Kidney glomerular epithelial cell (primary cell): ENCODE measurements around the gene RALGPS2.

ENCODE experiments used
- DNase-seq: peaks from one replicate; lab custom pipeline; 2025; lab: John Stamatoyannopoulos, UW

RALGPS2 gene

GRCh38 chr1:178724728-178725465 lies at the start of gene RALGPS2:
TSS of gene RALGPS2 (plus strand) at chr1:178725244. CDS start at chr1:178776765, 51,521 bp downstream.
- DNase-seq: peak; percentile 52

GRCh38 chr1:178679237-178679636 lies 45.8 kb upstream of the RALGPS2 start:
- DNase-seq: no peak

GRCh38 chr1:178682429-178682828 lies 42.6 kb upstream of the RALGPS2 start:
- no peak for DNase-seq

GRCh38 chr1:178682886-178683285 lies 42.2 kb upstream of the RALGPS2 start:
- DNase-seq: no peak

GRCh38 chr1:178683291-178683690 lies 41.8 kb upstream of the RALGPS2 start:
- no peak for DNase-seq

- DNase-seq: peak; percentile 61
Measured at GRCh38 chr1:178684111-178684510, 40.9 kb upstream of the RALGPS2 start.

- DNase-seq: peak; percentile 80
Measured at GRCh38 chr1:178684542-178685000, 40.5 kb upstream of the RALGPS2 start.

- DNase-seq: peak; percentile 12
Measured at GRCh38 chr1:178686407-178686806, 38.6 kb upstream of the RALGPS2 start.

- DNase-seq: no peak
Measured at GRCh38 chr1:178688244-178688643, 36.8 kb upstream of the RALGPS2 start.

- DNase-seq: no peak
Measured at GRCh38 chr1:178689769-178690168, 35.3 kb upstream of the RALGPS2 start.

GRCh38 chr1:178690496-178690895 lies 34.5 kb upstream of the RALGPS2 start:
- no peak for DNase-seq

GRCh38 chr1:178692564-178693327 lies 32.3 kb upstream of the RALGPS2 start:
- no peak for DNase-seq

GRCh38 chr1:178693366-178693765 lies 31.7 kb upstream of the RALGPS2 start:
- no peak for DNase-seq

- no peak for DNase-seq
Measured at GRCh38 chr1:178694923-178695525, 30.0 kb upstream of the RALGPS2 start.

- no peak for DNase-seq
Measured at GRCh38 chr1:178702146-178702545, 22.9 kb upstream of the RALGPS2 start.

GRCh38 chr1:178704833-178705232 lies 20.2 kb upstream of the RALGPS2 start:
- DNase-seq: no peak

GRCh38 chr1:178706432-178706831 lies 18.6 kb upstream of the RALGPS2 start:
- no peak for DNase-seq

- DNase-seq: no peak
Measured at GRCh38 chr1:178713259-178713658, 11.8 kb upstream of the RALGPS2 start.

- DNase-seq: no peak
Measured at GRCh38 chr1:178714453-178714852, 10.6 kb upstream of the RALGPS2 start.

GRCh38 chr1:178716111-178716510 lies 8.9 kb upstream of the RALGPS2 start:
- DNase-seq: no peak

- no peak for DNase-seq
Measured at GRCh38 chr1:178718520-178718919, 6.5 kb upstream of the RALGPS2 start.

GRCh38 chr1:178723546-178723945 lies 1.5 kb upstream of the RALGPS2 start:
- DNase-seq: no peak

- no peak for DNase-seq
Measured at GRCh38 chr1:178724376-178724727, 692 bp upstream of the RALGPS2 start.
